Activated naive CD8-positive, alpha-beta T cell (primary cell): ENCODE data around the gene TM4SF5.

Source experiments
- H3K27ac Mint-ChIP-seq: one replicate; pipeline ENCODE4 v1.8.0; 2021; ENCODE audit warnings: mixed read lengths
- H3K27me3 Mint-ChIP-seq: one replicate; pipeline ENCODE4 v1.8.0; 2021; ENCODE audit warnings: mixed read lengths
- H3K36me3 Mint-ChIP-seq: one replicate; pipeline ENCODE4 v1.8.0; 2021; ENCODE audit warnings: mixed read lengths
- H3K4me1 Mint-ChIP-seq: one replicate; pipeline ENCODE4 v1.8.0; 2021; ENCODE audit warnings: low read depth, mixed read lengths
- H3K4me3 Mint-ChIP-seq: one replicate; pipeline ENCODE4 v1.8.0; 2021; ENCODE audit warnings: mild to moderate bottlenecking, mixed read lengths
- H3K9me3 Mint-ChIP-seq: one replicate; pipeline ENCODE4 v1.8.0; 2021; ENCODE audit warnings: low read depth, mixed read lengths

Gene TM4SF5

GRCh38 chr17:4769628-4770027, 2.1 kb upstream of the TM4SF5 start:
- Mint-ChIP-seq H3K4me3 (no peak overlapping the region), H3K9me3 (no peaks in the 10 kb centered on the region), H3K27ac (no peak overlapping the region), H3K27me3 (peaks cover 3% of the 10 kb centered on the region), H3K36me3 (no peaks in the 10 kb centered on the region), H3K4me1 (peaks cover 9% of the 10 kb centered on the region)

GRCh38 chr17:4772235-4772613, 538 bp downstream of the TM4SF5 start:
- Mint-ChIP-seq H3K4me1 (peaks cover 9% of the 10 kb centered on the region), H3K27me3 (peaks cover 4% of the 10 kb centered on the region), H3K27ac (no peak overlapping the region), H3K9me3 (no peaks in the 10 kb centered on the region), H3K4me3 (no peak overlapping the region), H3K36me3 (no peaks in the 10 kb centered on the region)

GRCh38 chr17:4777969-4778760, 6.5 kb downstream of the TM4SF5 start:
- Mint-ChIP-seq H3K4me3 (no peak overlapping the region), H3K27me3 (peaks cover 20% of the 10 kb centered on the region), H3K9me3 (no peaks in the 10 kb centered on the region), H3K36me3 (no peaks in the 10 kb centered on the region), H3K27ac (no peak overlapping the region), H3K4me1 (no peaks in the 10 kb centered on the region)

GRCh38 chr17:4780325-4780955, 8.8 kb downstream of the TM4SF5 start:
- no peak overlapping the region for H3K4me3 Mint-ChIP-seq
- no peak overlapping the region for H3K27ac Mint-ChIP-seq
- H3K27me3 Mint-ChIP-seq: peaks cover 24% of the 10 kb centered on the region
- peaks cover 1% of the 10 kb centered on the region for H3K4me1 Mint-ChIP-seq
- H3K36me3 Mint-ChIP-seq: no peaks in the 10 kb centered on the region
- no peaks in the 10 kb centered on the region for H3K9me3 Mint-ChIP-seq

GRCh38 chr17:4782652-4783051, 11.0 kb downstream of the TM4SF5 start:
- no peak overlapping the region for H3K27ac Mint-ChIP-seq
- peaks cover 17% of the 10 kb centered on the region for H3K4me1 Mint-ChIP-seq
- H3K27me3 Mint-ChIP-seq: peaks cover 28% of the 10 kb centered on the region
- no peak overlapping the region for H3K4me3 Mint-ChIP-seq
- no peaks in the 10 kb centered on the region for H3K9me3 Mint-ChIP-seq
- H3K36me3 Mint-ChIP-seq: no peaks in the 10 kb centered on the region

GRCh38 chr17:4785311-4786105, 13.8 kb downstream of the TM4SF5 start:
- H3K27me3 Mint-ChIP-seq: peaks cover 27% of the 10 kb centered on the region
- H3K4me3 Mint-ChIP-seq: peak overlapping the region; percentile 35
- no peaks in the 10 kb centered on the region for H3K9me3 Mint-ChIP-seq
- no peaks in the 10 kb centered on the region for H3K36me3 Mint-ChIP-seq
- no peak overlapping the region for H3K27ac Mint-ChIP-seq
- H3K4me1 Mint-ChIP-seq: peaks cover 24% of the 10 kb centered on the region

GRCh38 chr17:4786106-4786511, 14.4 kb downstream of the TM4SF5 start, which contains the start of gene VMO1:
VMO1 (minus strand) TSS chr17:4786364; CDS start chr17:4786352, 12 bp downstream.
- no peak within 1 kb of the TSS for H3K27ac Mint-ChIP-seq
- peak within 1 kb of the TSS; percentile 35 for H3K4me3 Mint-ChIP-seq
- H3K36me3 Mint-ChIP-seq: no peaks in the 10 kb centered on the region
- H3K27me3 Mint-ChIP-seq: peaks cover 25% of the 10 kb centered on the region
- no peaks in the 10 kb centered on the region for H3K9me3 Mint-ChIP-seq
- peaks cover 28% of the 10 kb centered on the region for H3K4me1 Mint-ChIP-seq

GRCh38 chr17:4786516-4786915, 14.8 kb downstream of the TM4SF5 start:
- Mint-ChIP-seq H3K4me1 (peaks cover 28% of the 10 kb centered on the region), H3K36me3 (no peaks in the 10 kb centered on the region), H3K27me3 (peaks cover 25% of the 10 kb centered on the region), H3K27ac (no peak overlapping the region), H3K9me3 (no peaks in the 10 kb centered on the region), H3K4me3 (no peak overlapping the region)

GRCh38 chr17:4788159-4788806, 16.6 kb downstream of the TM4SF5 start:
- Mint-ChIP-seq H3K27ac (no peak overlapping the region), H3K36me3 (no peaks in the 10 kb centered on the region), H3K4me1 (peaks cover 28% of the 10 kb centered on the region), H3K27me3 (peaks cover 18% of the 10 kb centered on the region), H3K4me3 (peak overlapping the region; percentile 45), H3K9me3 (no peaks in the 10 kb centered on the region)

- peak within 1 kb of the TSS; percentile 71 for H3K4me3 Mint-ChIP-seq
- H3K27me3 Mint-ChIP-seq: peaks cover 15% of the 10 kb centered on the region
- no peaks in the 10 kb centered on the region for H3K36me3 Mint-ChIP-seq
- peaks cover 28% of the 10 kb centered on the region for H3K4me1 Mint-ChIP-seq
- H3K9me3 Mint-ChIP-seq: no peaks in the 10 kb centered on the region
- H3K27ac Mint-ChIP-seq: peak within 1 kb of the TSS; percentile 22
Observed at GRCh38 chr17:4788807-4789700, 17.4 kb downstream of the TM4SF5 start, which contains the start of gene GLTPD2. GLTPD2 (plus strand) TSS chr17:4788964; CDS start chr17:4789012, 48 bp downstream.

- Mint-ChIP-seq H3K27ac (peak overlapping the region; percentile 22), H3K27me3 (peaks cover 13% of the 10 kb centered on the region), H3K4me3 (peak overlapping the region; percentile 71), H3K9me3 (no peaks in the 10 kb centered on the region), H3K36me3 (no peaks in the 10 kb centered on the region), H3K4me1 (peaks cover 28% of the 10 kb centered on the region)
Observed at GRCh38 chr17:4789701-4789950, 17.9 kb downstream of the TM4SF5 start.

- Mint-ChIP-seq H3K36me3 (no peaks in the 10 kb centered on the region), H3K9me3 (no peaks in the 10 kb centered on the region), H3K27me3 (peaks cover 12% of the 10 kb centered on the region), H3K27ac (peak overlapping the region; percentile 92), H3K4me3 (peak overlapping the region; percentile 92), H3K4me1 (peaks cover 28% of the 10 kb centered on the region)
Observed at GRCh38 chr17:4789951-4790704, 18.4 kb downstream of the TM4SF5 start.

GRCh38 chr17:4790705-4791088, 19.0 kb downstream of the TM4SF5 start:
- Mint-ChIP-seq H3K27me3 (peaks cover 10% of the 10 kb centered on the region), H3K27ac (peak overlapping the region; percentile 92), H3K4me1 (peaks cover 25% of the 10 kb centered on the region), H3K36me3 (no peaks in the 10 kb centered on the region), H3K4me3 (peak overlapping the region; percentile 92), H3K9me3 (no peaks in the 10 kb centered on the region)
